A673 (cell line): ENCODE measurements around the gene LRP8.

ENCODE experiments used
- EZH2 ChIP-seq: fragments of 200-600 bp; sonication (generic); IDR thresholded peaks from 2 replicates; pipeline ENCODE4 v1.6.1; 2017; ENCODE audit warnings: borderline replicate concordance, low read depth, mild to moderate bottlenecking, mixed read lengths, antibody characterized with exemption, low read length; ENCODE audit not compliant: poor library complexity, severe bottlenecking
- TF ChIP-seq, protein P1 (sequence below): fragments of 300-800, 200-600 bp; sonication (generic); conservative IDR thresholded peaks from 2 replicates; pipeline ENCODE4 v1.5.1; 2017; ENCODE audit warnings: low read depth, mild to moderate bottlenecking, antibody characterized with exemption, low read length, moderate library complexity, mixed read lengths

DNA sequence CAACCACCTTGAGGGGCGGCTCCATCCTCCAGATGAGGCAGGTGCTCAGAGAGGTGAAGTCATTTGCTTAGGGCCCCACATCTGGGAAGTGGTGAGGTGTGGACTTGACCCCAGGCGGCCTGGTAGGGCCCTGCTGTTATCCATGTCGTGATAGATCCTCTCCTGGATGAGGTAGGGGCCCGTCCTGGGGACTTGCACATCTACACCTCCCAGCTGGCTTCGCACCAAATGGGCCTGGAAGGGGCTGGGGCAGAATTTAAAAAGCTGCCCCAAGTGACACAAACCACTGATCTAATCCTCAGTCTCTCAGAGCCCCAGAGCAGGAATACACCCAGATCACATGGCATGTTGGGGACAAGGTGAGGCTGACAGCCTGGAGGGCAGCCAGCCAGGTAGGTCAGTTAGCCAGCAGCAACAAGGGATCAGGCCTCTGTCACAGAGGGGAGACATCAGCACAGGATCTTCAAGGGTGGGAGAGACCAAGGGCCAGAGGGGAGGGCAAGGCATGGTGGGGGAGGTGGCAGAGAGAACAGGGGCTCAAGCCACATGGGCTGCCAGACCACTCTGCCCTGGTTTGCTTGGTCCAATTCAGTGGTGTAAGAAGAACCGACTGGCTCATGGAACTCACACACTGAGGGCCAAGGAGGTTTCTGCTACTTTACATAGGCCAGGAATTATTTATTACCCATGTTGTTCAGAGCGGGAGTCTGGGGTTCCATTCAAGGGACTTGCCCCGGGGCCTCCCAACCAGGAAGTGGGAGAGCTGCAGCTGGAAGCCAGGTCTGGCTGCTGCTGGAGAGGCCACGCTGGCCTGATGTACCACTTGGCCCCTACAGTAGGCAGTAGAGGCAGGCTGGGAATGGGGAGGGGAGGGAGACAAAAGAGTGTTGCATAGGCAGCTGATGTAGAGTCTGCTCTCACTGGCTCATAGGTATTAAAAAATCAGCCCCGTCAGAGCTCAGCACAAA is 12.1 kb downstream of the LRP8 start:
- TF ChIP-seq, protein P1, sequence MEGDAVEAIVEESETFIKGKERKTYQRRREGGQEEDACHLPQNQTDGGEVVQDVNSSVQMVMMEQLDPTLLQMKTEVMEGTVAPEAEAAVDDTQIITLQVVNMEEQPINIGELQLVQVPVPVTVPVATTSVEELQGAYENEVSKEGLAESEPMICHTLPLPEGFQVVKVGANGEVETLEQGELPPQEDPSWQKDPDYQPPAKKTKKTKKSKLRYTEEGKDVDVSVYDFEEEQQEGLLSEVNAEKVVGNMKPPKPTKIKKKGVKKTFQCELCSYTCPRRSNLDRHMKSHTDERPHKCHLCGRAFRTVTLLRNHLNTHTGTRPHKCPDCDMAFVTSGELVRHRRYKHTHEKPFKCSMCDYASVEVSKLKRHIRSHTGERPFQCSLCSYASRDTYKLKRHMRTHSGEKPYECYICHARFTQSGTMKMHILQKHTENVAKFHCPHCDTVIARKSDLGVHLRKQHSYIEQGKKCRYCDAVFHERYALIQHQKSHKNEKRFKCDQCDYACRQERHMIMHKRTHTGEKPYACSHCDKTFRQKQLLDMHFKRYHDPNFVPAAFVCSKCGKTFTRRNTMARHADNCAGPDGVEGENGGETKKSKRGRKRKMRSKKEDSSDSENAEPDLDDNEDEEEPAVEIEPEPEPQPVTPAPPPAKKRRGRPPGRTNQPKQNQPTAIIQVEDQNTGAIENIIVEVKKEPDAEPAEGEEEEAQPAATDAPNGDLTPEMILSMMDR = no peak
- no peak for TF ChIP-seq EZH2
